ENCODE measurements around the gene PPIB.

The PPIB gene

DNA sequence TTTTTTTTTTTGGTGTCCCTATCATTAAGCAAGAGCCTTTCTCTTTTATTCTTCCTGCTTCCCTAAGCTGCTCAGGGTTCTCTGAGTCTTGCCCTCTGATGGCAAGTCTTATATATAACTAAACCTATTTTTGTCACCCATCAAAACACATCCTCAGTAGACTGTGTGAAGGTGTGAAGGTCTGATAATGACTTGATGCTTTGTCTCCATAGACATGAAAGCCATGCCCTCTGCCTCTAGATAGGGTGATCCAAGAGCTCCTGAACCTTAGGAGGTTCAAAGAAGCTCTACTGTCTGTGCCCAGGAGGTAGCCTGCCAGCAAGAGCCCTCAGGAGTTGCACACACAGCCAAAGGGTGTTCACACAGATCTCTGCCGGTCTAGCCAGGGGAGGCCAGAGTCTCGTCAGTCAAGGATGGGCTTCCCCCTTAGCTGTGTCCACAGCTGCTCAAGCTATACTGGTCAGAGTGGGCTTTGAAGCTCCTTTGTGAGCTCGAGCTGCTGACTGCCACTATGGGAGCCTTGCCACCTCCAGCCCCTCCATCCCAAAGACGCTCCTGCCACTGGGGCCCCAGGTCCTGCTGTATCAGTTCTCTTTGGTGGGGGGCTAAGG lies 24.4 kb downstream of the PPIB start:
- no peak for DNase-seq (ENCODE audit: low read depth in 1 of 2, low spot score in 1 of 2)
- no peaks in the 10 kb centered on the region for H3K27me3 ChIP-seq (ENCODE audit: insufficient read depth, poor library complexity, severe bottlenecking)
- H3K27ac ChIP-seq (replicated peaks): no peak overlapping the region
- no peak for TF ChIP-seq POLR2AphosphoS5 (IDR thresholded peaks at IDR 0.05; ENCODE audit: low read depth)
- TF ChIP-seq, protein P1, sequence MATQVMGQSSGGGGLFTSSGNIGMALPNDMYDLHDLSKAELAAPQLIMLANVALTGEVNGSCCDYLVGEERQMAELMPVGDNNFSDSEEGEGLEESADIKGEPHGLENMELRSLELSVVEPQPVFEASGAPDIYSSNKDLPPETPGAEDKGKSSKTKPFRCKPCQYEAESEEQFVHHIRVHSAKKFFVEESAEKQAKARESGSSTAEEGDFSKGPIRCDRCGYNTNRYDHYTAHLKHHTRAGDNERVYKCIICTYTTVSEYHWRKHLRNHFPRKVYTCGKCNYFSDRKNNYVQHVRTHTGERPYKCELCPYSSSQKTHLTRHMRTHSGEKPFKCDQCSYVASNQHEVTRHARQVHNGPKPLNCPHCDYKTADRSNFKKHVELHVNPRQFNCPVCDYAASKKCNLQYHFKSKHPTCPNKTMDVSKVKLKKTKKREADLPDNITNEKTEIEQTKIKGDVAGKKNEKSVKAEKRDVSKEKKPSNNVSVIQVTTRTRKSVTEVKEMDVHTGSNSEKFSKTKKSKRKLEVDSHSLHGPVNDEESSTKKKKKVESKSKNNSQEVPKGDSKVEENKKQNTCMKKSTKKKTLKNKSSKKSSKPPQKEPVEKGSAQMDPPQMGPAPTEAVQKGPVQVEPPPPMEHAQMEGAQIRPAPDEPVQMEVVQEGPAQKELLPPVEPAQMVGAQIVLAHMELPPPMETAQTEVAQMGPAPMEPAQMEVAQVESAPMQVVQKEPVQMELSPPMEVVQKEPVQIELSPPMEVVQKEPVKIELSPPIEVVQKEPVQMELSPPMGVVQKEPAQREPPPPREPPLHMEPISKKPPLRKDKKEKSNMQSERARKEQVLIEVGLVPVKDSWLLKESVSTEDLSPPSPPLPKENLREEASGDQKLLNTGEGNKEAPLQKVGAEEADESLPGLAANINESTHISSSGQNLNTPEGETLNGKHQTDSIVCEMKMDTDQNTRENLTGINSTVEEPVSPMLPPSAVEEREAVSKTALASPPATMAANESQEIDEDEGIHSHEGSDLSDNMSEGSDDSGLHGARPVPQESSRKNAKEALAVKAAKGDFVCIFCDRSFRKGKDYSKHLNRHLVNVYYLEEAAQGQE (IDR thresholded peaks at IDR 0.05; ENCODE audit: insufficient replicate concordance, low read depth): no peak
- TF ChIP-seq, protein P2, sequence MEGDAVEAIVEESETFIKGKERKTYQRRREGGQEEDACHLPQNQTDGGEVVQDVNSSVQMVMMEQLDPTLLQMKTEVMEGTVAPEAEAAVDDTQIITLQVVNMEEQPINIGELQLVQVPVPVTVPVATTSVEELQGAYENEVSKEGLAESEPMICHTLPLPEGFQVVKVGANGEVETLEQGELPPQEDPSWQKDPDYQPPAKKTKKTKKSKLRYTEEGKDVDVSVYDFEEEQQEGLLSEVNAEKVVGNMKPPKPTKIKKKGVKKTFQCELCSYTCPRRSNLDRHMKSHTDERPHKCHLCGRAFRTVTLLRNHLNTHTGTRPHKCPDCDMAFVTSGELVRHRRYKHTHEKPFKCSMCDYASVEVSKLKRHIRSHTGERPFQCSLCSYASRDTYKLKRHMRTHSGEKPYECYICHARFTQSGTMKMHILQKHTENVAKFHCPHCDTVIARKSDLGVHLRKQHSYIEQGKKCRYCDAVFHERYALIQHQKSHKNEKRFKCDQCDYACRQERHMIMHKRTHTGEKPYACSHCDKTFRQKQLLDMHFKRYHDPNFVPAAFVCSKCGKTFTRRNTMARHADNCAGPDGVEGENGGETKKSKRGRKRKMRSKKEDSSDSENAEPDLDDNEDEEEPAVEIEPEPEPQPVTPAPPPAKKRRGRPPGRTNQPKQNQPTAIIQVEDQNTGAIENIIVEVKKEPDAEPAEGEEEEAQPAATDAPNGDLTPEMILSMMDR (IDR thresholded peaks at IDR 0.05; ENCODE audit: insufficient read depth, low read length): no peak
- TF ChIP-seq SPI1 (IDR thresholded peaks at IDR 0.05; ENCODE audit: borderline replicate concordance, low read depth): no peak
- TF ChIP-seq GABPA (IDR thresholded peaks at IDR 0.05; ENCODE audit: low read depth): no peak
- H3K4me3 ChIP-seq (replicated peaks; ENCODE audit: insufficient read depth, low read length): no peak overlapping the region

DNA sequence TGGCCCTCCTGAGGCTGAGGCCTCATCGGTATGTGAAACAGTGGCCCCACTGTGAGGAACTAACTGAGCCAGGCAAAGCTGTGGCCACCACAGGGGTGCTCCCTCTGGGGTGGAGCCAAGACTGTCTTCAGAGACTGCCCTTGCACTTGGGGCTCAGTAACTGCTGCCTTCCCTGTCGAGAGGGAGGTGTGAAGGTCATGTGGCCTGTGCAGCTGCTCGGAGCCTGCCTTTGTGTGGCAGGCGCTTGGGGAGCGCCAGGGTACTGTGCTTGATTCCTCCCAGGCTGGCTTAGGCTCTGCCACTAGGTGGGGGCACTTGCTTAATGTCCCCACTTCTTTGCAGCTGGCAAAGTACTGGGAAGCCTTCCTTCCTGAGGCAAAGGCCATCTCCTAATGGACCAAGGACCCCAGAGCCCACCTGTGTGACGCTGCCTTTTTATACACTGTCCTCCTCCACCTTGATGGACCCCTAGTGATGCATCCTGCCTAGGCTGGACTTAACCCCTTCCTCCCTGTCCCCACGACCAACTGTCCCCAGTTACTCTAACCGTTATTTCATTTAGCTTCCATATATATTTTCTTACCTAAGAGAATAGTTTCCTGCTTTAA lies 25.5 kb downstream of the PPIB start:
- TF ChIP-seq POLR2AphosphoS5 (IDR thresholded peaks at IDR 0.05; ENCODE audit: low read depth) (no peak), SPI1 (IDR thresholded peaks at IDR 0.05; ENCODE audit: borderline replicate concordance, low read depth) (no peak)
- DNase-seq (ENCODE audit: low read depth in 1 of 2, low spot score in 1 of 2): no peak
- Histone ChIP-seq H3K4me3 (replicated peaks; ENCODE audit: insufficient read depth, low read length) (no peak overlapping the region), H3K27me3 (ENCODE audit: insufficient read depth, poor library complexity, severe bottlenecking) (no peaks in the 10 kb centered on the region), H3K27ac (replicated peaks) (no peak overlapping the region)

DNA sequence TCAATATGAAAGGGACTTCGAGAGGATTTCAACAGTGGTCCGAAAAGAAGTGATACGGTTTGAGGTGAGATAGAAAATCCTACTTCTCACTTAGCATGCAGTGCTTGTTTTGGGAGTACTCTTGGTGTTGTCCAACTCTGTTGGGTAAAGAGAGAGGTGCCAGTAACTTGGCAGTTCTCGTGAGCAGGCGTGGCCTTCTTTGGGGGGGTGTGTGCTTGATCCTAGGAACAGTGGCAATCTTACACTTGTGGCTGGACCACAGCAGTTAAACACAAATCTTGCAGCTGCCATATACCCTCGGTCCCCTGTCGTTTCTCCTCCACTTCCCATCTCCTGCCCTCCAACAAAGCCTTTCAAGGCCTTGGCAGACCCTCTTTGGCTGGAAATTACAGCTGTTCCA lies 26.5 kb downstream of the PPIB start:
- DNase-seq (ENCODE audit: low read depth in 1 of 2, low spot score in 1 of 2): no peak
- H3K27me3 ChIP-seq (ENCODE audit: insufficient read depth, poor library complexity, severe bottlenecking): no peaks in the 10 kb centered on the region
- no peak overlapping the region for H3K27ac ChIP-seq (replicated peaks)
- TF ChIP-seq GABPA (IDR thresholded peaks at IDR 0.05; ENCODE audit: low read depth) (no peak), POLR2AphosphoS5 (IDR thresholded peaks at IDR 0.05; ENCODE audit: low read depth) (no peak), SPI1 (IDR thresholded peaks at IDR 0.05; ENCODE audit: borderline replicate concordance, low read depth) (no peak)
- TF ChIP-seq, protein P1 (IDR thresholded peaks at IDR 0.05; ENCODE audit: insufficient replicate concordance, low read depth): no peak
- TF ChIP-seq, protein P2 (IDR thresholded peaks at IDR 0.05; ENCODE audit: insufficient read depth, low read length): no peak
- H3K4me3 ChIP-seq (replicated peaks; ENCODE audit: insufficient read depth, low read length): no peak overlapping the region

DNA sequence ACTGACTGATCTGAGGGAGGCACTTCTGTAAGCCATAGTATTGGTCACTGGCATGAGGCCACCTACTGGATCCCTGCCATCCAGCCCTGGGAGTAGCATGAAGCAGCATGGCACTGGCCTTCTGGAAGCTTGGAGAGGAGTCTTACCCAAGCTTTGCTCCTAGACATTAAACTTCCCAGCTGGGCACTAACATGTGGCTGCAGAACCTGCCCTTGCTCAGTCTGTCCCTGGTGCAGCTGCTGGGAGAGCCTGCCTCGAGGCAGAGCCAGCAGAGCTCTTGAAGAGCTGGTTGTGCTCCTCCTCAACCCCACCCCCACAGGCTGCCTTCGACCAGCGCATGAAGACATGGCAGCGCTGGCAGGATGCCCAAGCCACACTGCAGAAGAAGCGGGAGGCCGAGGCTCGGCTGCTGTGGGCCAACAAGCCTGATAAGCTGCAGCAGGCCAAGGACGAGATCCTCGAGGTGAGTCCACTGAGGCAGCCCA lies 28.4 kb downstream of the PPIB start:
- no peak for TF ChIP-seq GABPA (IDR thresholded peaks at IDR 0.05; ENCODE audit: low read depth)
- TF ChIP-seq, protein P2 (IDR thresholded peaks at IDR 0.05; ENCODE audit: insufficient read depth, low read length): no peak
- no peak for TF ChIP-seq SPI1 (IDR thresholded peaks at IDR 0.05; ENCODE audit: borderline replicate concordance, low read depth)
- peak; percentile 78 for TF ChIP-seq POLR2AphosphoS5 (IDR thresholded peaks at IDR 0.05; ENCODE audit: low read depth)
- peak in 1 of 2 experiments; percentile 90 for DNase-seq (ENCODE audit: low read depth in 1 of 2, low spot score in 1 of 2)
- peak overlapping the region; percentile 35; the same call in 1 of the 2 replicates for H3K27ac ChIP-seq (replicated peaks)

More for the DNA sequence above, 28.4 kb downstream of the PPIB start:
- no peaks in the 10 kb centered on the region for H3K27me3 ChIP-seq (ENCODE audit: insufficient read depth, poor library complexity, severe bottlenecking)
- H3K4me3 ChIP-seq (replicated peaks; ENCODE audit: insufficient read depth, low read length): no peak overlapping the region

All from HL-60 (cell line).